Endodermal cell (in vitro differentiated cells): ENCODE measurements around the gene ZSCAN20. TPM values are rescaled to one million over a fixed set of nuclear protein-coding genes. Genes with fewer than 3 reads are reported as not detected.
"Not testable (repeated sequence)": the region's sequence is repeated elsewhere in the genome, so short reads cannot be mapped to it uniquely, and the experiment has no call there.

Experiments used
- DNase-seq: peaks from one replicate; pipeline ENCODE4 v3.0.0-alpha.2; 2017
- H3K27ac ChIP-seq: 2 replicates; pipeline ENCODE4 v1.5.1; 2013; ENCODE audit warnings: mild to moderate bottlenecking, low read depth, low read length, moderate library complexity
- H3K27me3 ChIP-seq: 2 replicates; pipeline ENCODE4 v1.6.1; 2013; ENCODE audit warnings: mild to moderate bottlenecking, low read length, moderate library complexity; ENCODE audit not compliant: insufficient read depth, control insufficient read depth, poor library complexity, severe bottlenecking
- H3K36me3 ChIP-seq: 2 replicates; pipeline ENCODE4 v1.7.0; 2013; ENCODE audit warnings: mild to moderate bottlenecking, low read length, moderate library complexity; ENCODE audit not compliant: control insufficient read depth, insufficient read depth
- H3K4me1 ChIP-seq: one replicate; pipeline ENCODE4 v1.7.0; 2013; ENCODE audit warnings: low read length; ENCODE audit not compliant: control insufficient read depth, insufficient read depth
- H3K4me3 ChIP-seq: 2 replicates; pipeline ENCODE4 v1.5.1; 2013; ENCODE audit warnings: mild to moderate bottlenecking, low read length, moderate library complexity
- H3K9ac ChIP-seq: 2 replicates; pipeline ENCODE4 v1.6.1; 2013; ENCODE audit warnings: mild to moderate bottlenecking, low read length, moderate library complexity; ENCODE audit not compliant: poor library complexity, severe bottlenecking; ENCODE audit errors: extremely low read depth
- H3K9me3 ChIP-seq: 2 replicates; pipeline ENCODE4 v1.6.1; 2013; ENCODE audit warnings: mild to moderate bottlenecking, low read length, moderate library complexity; ENCODE audit not compliant: control insufficient read depth
- H3K27ac Mint-ChIP-seq: 2 replicates; pipeline ENCODE4 v1.8.0; 2020; ENCODE audit warnings: mixed read lengths
- H3K27me3 Mint-ChIP-seq: 2 replicates; pipeline ENCODE4 v1.8.0; 2021; ENCODE audit warnings: mild to moderate bottlenecking, mixed read lengths; ENCODE audit not compliant: insufficient read depth
- H3K36me3 Mint-ChIP-seq: 2 replicates; pipeline ENCODE4 v1.8.0; 2020; ENCODE audit warnings: low read depth, mixed read lengths
- H3K4me1 Mint-ChIP-seq: 2 replicates; pipeline ENCODE4 v1.8.0; 2020; ENCODE audit warnings: mixed read lengths
- H3K4me3 Mint-ChIP-seq: 2 replicates; pipeline ENCODE4 v1.8.0; 2020; ENCODE audit warnings: mild to moderate bottlenecking, moderate library complexity, mixed read lengths
- H3K9me3 Mint-ChIP-seq: 2 replicates; pipeline ENCODE4 v1.8.0; 2020; ENCODE audit warnings: mild to moderate bottlenecking, mixed read lengths
- CTCF ChIP-seq: fragments of 200-600 bp; sonication (generic); conservative IDR thresholded peaks from 2 replicates; pipeline ENCODE4 v1.5.0; 2021; ENCODE audit warnings: antibody characterized with exemption, mild to moderate bottlenecking
- WGBS, 2 experiments: methylation state at CpG; one replicate each; pipeline versions ENCODE4 v1.1.5 to v1.1.7; 2013; ENCODE audit warnings: missing lambda C conversion rate in 2 of 2, mixed read lengths in 1 of 2; ENCODE audit not compliant: insufficient coverage in 1 of 2, insufficient read length in 1 of 2; 5-methylcytosine and 5-hydroxymethylcytosine counted together
- total RNA-seq, 2 donors: library from RNA; stranded (reverse); fragmentation: NEBNext Ultra II Directional in 1 of 2; extraction: Animal tissue kit (Norgen Biotek cat#: 25700) in 1 of 2; gene quantifications; 2 replicates in 1 of 2; 3 replicates in 1 of 2; pipeline ENCODE4 v1.2.1, GENCODE V29; 2021

The ZSCAN20 gene
- total RNA-seq, 2 donors from 2014 or later: 5.8 to 6.1 TPM

GRCh38 chr1:33503506-33503905, 31.1 kb downstream of the ZSCAN20 start:
- Mint-ChIP-seq H3K27me3 (no peaks in the 10 kb centered on the region), H3K36me3 (no peaks in the 10 kb centered on the region), H3K9me3 (peaks cover 7% of the 10 kb centered on the region), H3K4me1 (no peaks in the 10 kb centered on the region), H3K4me3 (no peak overlapping the region), H3K27ac (no peak overlapping the region)
- no peak for DNase-seq
- Histone ChIP-seq H3K27ac (no peak overlapping the region), H3K4me1 (no peaks in the 10 kb centered on the region), H3K9ac (no peak overlapping the region), H3K36me3 (no peaks in the 10 kb centered on the region), H3K27me3 (no peaks in the 10 kb centered on the region), H3K9me3 (peaks cover 8% of the 10 kb centered on the region), H3K4me3 (no peak overlapping the region)
- 79% methylated on average over 1 of the region's 1 CpG; no CpG with 5 or more reads in 1 of the 2 experiments for WGBS, 2 experiments
- TF ChIP-seq CTCF: no peak

GRCh38 chr1:33507661-33508060, 35.2 kb downstream of the ZSCAN20 start:
- Mint-ChIP-seq H3K27ac (no peak overlapping the region), H3K9me3 (peaks cover 15% of the 10 kb centered on the region), H3K4me1 (no peaks in the 10 kb centered on the region), H3K4me3 (no peak overlapping the region), H3K36me3 (no peaks in the 10 kb centered on the region), H3K27me3 (peaks cover 3% of the 10 kb centered on the region)
- H3K4me1 ChIP-seq: no peaks in the 10 kb centered on the region
- H3K4me3 ChIP-seq: no peak overlapping the region
- TF ChIP-seq CTCF: no peak
- H3K27ac ChIP-seq: no peak overlapping the region
- H3K9ac ChIP-seq: no peak overlapping the region
- no peaks in the 10 kb centered on the region for H3K27me3 ChIP-seq
- H3K36me3 ChIP-seq: no peaks in the 10 kb centered on the region
- no peak for DNase-seq
- 95 to 100% methylated on average over 3 of the region's 3 CpGs for WGBS, 2 experiments
- peaks cover 8% of the 10 kb centered on the region for H3K9me3 ChIP-seq

GRCh38 chr1:33508151-33508550, 35.7 kb downstream of the ZSCAN20 start:
- Mint-ChIP-seq H3K4me3 (no peak overlapping the region), H3K4me1 (no peaks in the 10 kb centered on the region), H3K27me3 (peaks cover 3% of the 10 kb centered on the region), H3K27ac (no peak overlapping the region), H3K36me3 (no peaks in the 10 kb centered on the region), H3K9me3 (peaks cover 15% of the 10 kb centered on the region)
- Histone ChIP-seq H3K9me3 (peaks cover 8% of the 10 kb centered on the region), H3K27ac (no peak overlapping the region), H3K4me1 (no peaks in the 10 kb centered on the region), H3K9ac (no peak overlapping the region), H3K36me3 (no peaks in the 10 kb centered on the region), H3K4me3 (no peak overlapping the region), H3K27me3 (no peaks in the 10 kb centered on the region)
- TF ChIP-seq CTCF: no peak
- DNase-seq: no peak
- 93% methylated on average over 1 of the region's 1 CpG; no CpG with 5 or more reads in 1 of the 2 experiments for WGBS, 2 experiments

GRCh38 chr1:33509276-33509675, 36.8 kb downstream of the ZSCAN20 start:
- H3K36me3 Mint-ChIP-seq, H3K9ac ChIP-seq, H3K4me3 ChIP-seq, H3K9me3 ChIP-seq, H3K36me3 ChIP-seq, H3K4me1 Mint-ChIP-seq, DNase-seq, H3K4me1 ChIP-seq, H3K27ac Mint-ChIP-seq, H3K27ac ChIP-seq, H3K4me3 Mint-ChIP-seq, H3K27me3 ChIP-seq, H3K27me3 Mint-ChIP-seq: not testable (repeated sequence)
- 94 to 95% methylated on average over 8 to 23 of the region's 24 CpGs for whole genome bisulfite sequencing, 2 experiments
- peaks cover 15% of the 10 kb centered on the region for H3K9me3 Mint-ChIP-seq
